Ishikawa (cell line): Measurements from ENCODE around the gene PPP1R3D.

ENCODE experiments used
- CEBPB ChIP-seq: IDR thresholded peaks from 2 replicates; pipeline ENCODE4 v1.6.1; 2012
- CREB1 ChIP-seq: IDR thresholded peaks from 2 replicates; pipeline ENCODE4 v1.6.1; 2012; ENCODE audit warnings: low read depth
- EGR1 ChIP-seq: IDR thresholded peaks from 2 replicates; pipeline ENCODE4 v1.6.1; 2012
- EP300 ChIP-seq: IDR thresholded peaks from 2 replicates; pipeline ENCODE4 v1.6.1; 2012; ENCODE audit warnings: borderline replicate concordance
- FOXM1 ChIP-seq: IDR thresholded peaks from 2 replicates; pipeline ENCODE4 v1.6.1; 2012; ENCODE audit warnings: low read depth, borderline replicate concordance
- RAD21 ChIP-seq: IDR thresholded peaks from 2 replicates; pipeline ENCODE4 v1.6.1; 2012; ENCODE audit warnings: low read depth
- TCF12 ChIP-seq: IDR thresholded peaks from 2 replicates; pipeline ENCODE4 v1.6.1; 2012; ENCODE audit warnings: low read depth
- TEAD4 ChIP-seq: IDR thresholded peaks from 2 replicates; pipeline ENCODE4 v1.6.1; 2012
- YY1 ChIP-seq: IDR thresholded peaks from 2 replicates; pipeline ENCODE4 v1.6.1; 2012; ENCODE audit warnings: low read depth
- TF ChIP-seq, protein P1 (sequence below): IDR thresholded peaks from 2 replicates; pipeline ENCODE4 v1.6.1; 2012
- TF ChIP-seq, protein P2 (sequence below): IDR thresholded peaks from 2 replicates; pipeline ENCODE4 v1.6.1; 2012
- TF ChIP-seq, protein P3 (sequence below): IDR thresholded peaks from 2 replicates; pipeline ENCODE4 v1.6.1; 2012; ENCODE audit warnings: low read depth, mild to moderate bottlenecking

DNA sequence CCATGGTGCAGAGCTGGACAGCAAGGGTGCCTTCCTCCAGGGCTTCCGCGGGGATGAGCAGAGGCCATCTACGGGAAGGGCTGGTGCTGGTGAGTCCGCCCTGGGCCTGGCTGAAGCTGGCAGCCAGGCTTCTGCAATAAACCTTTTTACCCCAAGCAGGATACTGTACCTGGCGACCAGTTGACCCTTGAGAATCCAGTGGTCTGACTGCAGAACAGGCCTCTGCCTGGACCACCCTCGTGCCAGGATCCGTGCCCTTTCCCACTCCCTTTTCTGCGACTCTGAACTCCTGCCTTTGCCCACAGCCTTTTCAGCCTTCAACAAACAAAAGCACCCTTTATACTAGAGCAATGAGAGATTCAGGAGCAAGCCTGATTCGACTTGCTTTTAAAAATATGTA is 37.0 kb upstream of the PPP1R3D start:
- no peak for TF ChIP-seq EP300
- no peak for TF ChIP-seq RAD21
- no peak for TF ChIP-seq YY1
- no peak for TF ChIP-seq EGR1
- TF ChIP-seq, protein P1, sequence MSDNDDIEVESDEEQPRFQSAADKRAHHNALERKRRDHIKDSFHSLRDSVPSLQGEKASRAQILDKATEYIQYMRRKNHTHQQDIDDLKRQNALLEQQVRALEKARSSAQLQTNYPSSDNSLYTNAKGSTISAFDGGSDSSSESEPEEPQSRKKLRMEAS, result no peak
- TF ChIP-seq FOXM1, result no peak
- TF ChIP-seq, protein P2, sequence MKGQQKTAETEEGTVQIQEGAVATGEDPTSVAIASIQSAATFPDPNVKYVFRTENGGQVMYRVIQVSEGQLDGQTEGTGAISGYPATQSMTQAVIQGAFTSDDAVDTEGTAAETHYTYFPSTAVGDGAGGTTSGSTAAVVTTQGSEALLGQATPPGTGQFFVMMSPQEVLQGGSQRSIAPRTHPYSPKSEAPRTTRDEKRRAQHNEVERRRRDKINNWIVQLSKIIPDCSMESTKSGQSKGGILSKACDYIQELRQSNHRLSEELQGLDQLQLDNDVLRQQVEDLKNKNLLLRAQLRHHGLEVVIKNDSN, result no peak
- TF ChIP-seq TCF12, result no peak
- TF ChIP-seq, protein P3, sequence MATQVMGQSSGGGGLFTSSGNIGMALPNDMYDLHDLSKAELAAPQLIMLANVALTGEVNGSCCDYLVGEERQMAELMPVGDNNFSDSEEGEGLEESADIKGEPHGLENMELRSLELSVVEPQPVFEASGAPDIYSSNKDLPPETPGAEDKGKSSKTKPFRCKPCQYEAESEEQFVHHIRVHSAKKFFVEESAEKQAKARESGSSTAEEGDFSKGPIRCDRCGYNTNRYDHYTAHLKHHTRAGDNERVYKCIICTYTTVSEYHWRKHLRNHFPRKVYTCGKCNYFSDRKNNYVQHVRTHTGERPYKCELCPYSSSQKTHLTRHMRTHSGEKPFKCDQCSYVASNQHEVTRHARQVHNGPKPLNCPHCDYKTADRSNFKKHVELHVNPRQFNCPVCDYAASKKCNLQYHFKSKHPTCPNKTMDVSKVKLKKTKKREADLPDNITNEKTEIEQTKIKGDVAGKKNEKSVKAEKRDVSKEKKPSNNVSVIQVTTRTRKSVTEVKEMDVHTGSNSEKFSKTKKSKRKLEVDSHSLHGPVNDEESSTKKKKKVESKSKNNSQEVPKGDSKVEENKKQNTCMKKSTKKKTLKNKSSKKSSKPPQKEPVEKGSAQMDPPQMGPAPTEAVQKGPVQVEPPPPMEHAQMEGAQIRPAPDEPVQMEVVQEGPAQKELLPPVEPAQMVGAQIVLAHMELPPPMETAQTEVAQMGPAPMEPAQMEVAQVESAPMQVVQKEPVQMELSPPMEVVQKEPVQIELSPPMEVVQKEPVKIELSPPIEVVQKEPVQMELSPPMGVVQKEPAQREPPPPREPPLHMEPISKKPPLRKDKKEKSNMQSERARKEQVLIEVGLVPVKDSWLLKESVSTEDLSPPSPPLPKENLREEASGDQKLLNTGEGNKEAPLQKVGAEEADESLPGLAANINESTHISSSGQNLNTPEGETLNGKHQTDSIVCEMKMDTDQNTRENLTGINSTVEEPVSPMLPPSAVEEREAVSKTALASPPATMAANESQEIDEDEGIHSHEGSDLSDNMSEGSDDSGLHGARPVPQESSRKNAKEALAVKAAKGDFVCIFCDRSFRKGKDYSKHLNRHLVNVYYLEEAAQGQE, result no peak
- TF ChIP-seq TEAD4, result no peak
- no peak for TF ChIP-seq CREB1
- no peak for TF ChIP-seq CEBPB
